DMS 273 treated with DMSO at 0.1 percent for 48 hours (cell line): ENCODE data around the gene AARS1.
A peak's percentile ranks its signal among the peaks of the same experiment; 100 is the strongest.
"Not testable (repeated sequence)": the region's sequence is repeated elsewhere in the genome, so short reads cannot be mapped to it uniquely, and the experiment has no call there.

ENCODE experiments used
- DNase-seq: peaks from one replicate; lab custom pipeline; 2025; lab: John Stamatoyannopoulos, UW

The AARS1 gene

DNA sequence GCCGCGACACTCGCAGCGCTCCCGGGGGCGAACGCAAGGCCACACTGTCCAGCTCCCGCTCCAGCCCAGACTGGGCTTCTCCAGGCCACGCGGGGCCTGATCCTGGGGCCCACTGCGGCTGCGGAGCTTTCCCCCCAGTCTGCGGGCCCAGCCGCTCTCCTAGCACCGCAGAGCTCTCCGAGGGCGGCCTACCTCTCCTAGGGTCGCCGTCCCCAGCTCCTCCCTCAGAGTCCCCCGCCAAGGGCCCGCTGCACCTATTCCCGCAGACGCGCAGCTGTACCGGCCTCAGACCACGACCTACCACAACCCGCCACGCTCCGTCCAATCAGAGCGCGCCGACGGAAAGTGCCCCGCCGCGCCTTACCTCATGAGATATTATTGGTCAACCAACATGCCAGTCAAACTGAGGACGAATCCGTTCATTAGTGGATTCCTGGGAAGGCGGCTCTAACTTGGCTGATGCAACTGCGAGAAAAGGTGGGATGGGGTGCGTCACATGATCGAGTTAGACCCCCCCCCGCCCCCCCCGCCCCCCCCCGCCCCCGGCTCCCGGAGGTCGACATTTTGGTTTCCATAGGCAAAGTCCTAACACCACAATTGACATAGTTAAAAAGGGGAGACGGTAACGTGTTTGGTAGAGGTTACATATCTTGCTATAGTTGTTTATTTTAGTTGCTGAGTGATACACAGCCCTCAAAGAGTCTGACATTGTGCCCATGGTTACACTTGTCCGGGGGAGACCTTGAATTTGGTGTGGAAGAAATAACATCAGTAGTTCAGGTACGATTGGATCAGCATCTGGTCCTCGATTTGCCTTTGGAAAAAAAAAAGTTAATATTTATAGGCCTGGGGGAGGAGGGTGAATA lies at the start of gene AARS1:
AARS1 (minus strand) TSS at position 278 of the 866 bp plus-strand sequence. CDS start 6,743 bp downstream, outside the sequence.
- peak; percentile 98 for DNase-seq

DNA sequence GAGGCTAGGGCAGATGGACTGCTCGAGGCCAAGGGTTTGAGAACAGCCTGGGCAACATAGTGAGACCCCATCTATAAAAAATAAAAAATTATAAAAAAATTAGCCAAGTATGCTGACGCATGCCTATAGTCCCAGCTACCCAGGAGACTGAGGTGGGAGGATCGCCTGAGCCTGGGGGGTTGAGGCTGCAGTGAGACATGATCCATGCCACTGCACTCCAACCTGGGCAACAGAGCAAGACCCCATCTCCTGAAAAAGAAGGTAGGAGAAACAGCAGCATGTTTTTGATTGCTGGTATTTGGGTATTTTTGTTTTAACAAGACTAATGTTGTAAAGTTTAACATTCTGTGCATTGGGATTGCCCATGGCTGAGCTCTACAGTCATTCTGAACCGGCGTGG lies 48.5 kb upstream of the AARS1 start:
- DNase-seq = no peak

DNA sequence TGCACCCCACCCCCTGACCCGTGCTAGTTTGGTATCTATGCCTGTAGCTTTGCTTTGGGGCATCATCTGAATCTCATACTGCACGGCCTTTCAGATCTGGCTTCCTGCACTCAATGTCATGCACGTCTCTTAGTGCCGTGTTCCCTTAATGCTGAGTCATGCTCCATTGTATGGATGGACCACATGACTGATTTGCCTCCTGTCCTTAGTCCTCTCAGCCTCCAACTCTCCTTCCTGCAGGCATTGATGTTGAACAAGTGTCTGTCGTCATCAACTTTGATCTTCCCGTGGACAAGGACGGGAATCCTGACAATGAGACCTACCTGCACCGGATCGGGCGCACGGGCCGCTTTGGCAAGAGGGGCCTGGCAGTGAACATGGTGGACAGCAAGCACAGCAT lies 43.4 kb upstream of the AARS1 start:
- not testable (repeated sequence) for DNase-seq

- DNase-seq = no peak
These were observed 42.5 kb upstream of the AARS1 start for GRCh38 chr16:70331588-70332358.

DNA sequence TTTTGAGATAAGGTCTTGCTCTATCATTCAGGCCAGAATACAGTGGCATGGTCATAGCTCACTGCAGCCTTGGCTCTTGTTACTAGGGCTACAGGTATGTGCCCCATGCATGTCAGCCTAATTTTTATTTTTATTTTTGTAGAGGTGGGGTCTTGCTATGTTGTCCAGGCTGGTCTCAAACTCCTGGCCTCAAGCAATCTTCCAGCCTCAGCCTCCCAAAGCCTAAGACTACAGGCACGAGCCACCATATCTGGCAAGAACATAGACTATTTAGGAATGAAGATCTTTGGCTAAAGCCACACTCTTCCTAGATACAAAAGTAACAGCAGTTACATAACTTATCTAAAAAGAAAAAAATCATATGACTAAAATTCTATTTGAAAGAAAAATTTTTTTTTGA lies 41.8 kb upstream of the AARS1 start:
- no peak for DNase-seq

GRCh38 chr16:70324998-70325747 lies 35.9 kb upstream of the AARS1 start:
- no peak for DNase-seq

DNA sequence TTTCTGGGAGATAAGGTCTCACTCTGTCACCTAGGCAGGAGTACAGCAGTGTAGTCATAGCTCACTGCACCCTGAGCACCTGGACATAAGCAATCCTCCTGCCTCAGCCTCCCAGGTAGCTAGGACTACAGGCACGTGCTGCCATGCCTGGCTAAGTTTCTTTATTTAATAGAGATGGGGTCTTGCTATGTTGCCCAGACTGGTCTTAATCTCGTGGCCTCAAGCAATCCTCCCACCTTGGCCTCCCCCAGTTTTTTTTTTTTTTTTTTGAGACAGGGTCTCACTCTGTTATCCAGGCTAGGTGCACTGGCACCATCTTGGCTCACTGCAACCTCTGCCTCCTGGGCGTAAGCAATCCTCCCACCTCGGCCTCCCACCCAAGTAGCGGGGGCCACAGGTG lies 30.8 kb upstream of the AARS1 start:
- no peak for DNase-seq

DNA sequence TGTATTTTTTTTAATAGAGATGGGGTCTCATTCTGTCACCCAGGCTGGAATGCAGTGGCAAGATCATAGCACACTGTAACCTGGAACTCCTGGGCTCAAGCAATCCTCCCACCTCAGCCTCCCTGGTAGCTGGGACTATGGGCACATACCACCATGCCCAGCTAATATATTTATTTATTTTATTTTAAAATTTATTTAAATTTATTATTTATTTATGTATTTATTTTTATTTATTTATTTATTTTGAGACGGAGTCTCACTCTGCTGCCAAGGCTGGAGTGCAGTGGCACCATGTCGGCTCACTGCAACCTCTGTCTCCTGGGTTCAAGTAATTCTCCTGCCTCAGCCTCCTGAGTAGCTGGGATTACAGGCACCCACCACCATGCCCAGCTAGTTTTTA lies 18.4 kb upstream of the AARS1 start:
- DNase-seq = not testable (repeated sequence)

DNA sequence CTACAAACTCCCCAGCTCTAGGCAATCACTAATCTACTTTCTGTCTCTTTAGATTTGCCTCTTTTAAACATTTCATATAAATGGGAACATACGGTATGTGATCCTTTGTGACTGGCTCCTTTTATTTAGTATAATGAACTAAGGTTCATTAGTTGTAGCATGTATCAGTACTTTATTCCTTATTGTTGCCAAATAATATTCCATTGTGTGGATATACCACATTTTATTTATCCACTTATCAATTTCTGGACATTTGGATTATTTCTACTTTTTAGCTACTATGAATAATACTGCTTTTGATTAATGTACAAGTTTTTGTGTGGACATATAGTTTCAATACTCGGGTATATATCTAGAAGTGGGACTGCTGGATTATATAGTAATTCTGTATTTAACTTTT lies 17.6 kb upstream of the AARS1 start:
- DNase-seq = no peak

DNA sequence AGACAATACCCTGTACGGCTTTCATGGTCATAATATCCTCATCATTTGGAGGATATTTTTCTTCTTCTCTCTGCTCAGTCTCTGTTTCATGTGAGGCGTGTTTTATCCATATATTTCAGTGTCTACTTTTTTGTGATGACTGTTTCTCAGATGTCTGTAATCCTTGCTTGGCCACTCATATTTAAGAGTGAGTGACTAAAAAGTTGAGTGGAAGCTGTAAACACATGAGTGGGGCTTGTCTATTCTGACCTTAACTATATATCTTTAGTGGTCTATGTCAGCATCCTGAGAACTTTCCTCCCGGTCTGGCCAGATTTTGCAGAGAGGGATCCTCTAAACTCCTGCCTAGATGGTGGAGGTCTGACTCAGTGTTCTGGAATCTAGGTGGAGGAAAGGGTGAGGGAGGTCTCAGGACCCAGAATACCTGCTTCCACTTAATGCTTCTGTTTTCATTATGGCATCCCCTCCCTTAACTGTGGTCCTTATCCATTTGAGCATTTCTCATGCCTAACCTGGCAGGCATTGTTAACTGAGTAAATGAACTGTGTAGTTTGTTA lies 15.7 kb upstream of the AARS1 start:
- DNase-seq = no peak

- DNase-seq = no peak
These were observed 13.4 kb upstream of the AARS1 start for GRCh38 chr16:70302745-70303144.

DNA sequence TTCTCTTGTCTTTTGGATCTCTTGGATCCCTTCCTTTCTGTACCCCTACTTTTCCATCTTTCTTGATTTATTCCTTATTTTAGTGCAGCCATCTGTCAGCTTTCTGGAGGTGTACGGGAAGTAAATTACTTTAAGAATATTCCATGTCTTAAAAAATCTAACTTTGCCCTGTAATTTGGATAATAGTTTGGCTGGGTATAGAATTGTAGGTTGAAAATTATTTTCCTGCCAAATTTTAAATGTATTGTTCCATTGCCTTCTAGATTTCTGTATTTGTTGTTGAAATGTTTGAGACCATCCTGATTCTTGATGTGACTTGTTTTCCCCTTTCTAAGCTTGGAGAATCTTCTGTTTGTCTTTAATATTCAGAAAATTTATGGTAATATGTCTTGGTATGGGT lies 11.8 kb upstream of the AARS1 start:
- DNase-seq = no peak

DNA sequence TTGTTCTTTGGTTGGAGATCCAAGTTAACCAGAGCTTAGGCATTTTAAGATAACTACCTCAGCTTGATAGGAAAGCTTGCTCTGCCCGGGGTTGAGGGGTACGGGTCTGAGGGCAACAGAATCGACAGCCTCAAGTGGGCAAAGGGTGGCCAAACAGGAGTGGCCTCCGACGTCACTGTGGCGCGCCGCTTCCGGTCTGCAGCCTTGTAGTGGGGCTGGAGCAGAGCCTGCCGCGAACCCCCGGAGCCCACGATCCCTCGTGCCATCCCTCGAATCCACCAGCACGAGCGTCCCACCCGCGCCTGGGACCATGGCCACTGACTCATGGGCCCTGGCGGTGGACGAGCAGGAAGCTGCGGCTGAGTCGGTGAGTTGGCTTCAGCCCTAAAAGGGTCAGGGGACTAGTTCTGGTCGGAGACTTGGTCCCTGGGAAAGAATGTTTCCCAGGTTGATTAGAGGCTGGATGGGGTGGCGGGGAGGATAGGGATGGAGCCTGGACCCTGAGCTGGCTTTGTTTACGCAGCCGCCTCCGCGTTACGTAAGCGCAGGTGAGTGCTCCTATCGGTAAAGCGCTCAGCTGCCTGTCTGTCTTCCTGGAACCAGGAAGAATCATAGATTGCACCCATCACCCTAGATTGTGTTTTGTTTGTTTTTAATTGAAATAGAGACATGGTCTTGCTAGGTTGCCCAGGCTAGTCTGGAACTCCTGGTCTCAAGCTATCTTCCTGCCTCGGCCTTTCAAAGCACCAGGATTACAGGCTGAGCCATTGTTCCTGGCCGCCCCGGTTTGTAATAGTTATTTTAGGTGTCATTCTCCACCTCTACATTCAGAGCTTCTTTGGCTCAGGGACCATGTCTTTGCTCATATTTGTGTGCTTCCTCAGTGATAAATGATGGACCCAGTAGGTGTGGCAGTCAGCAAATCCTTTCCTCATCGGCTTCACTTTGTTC lies 10.0 kb upstream of the AARS1 start, which contains the start of gene DDX19B:
DDX19B (plus strand) TSS at position 199 of the 951 bp plus-strand sequence; CDS start at position 311, 112 bp downstream.
- DNase-seq = no peak

DNA sequence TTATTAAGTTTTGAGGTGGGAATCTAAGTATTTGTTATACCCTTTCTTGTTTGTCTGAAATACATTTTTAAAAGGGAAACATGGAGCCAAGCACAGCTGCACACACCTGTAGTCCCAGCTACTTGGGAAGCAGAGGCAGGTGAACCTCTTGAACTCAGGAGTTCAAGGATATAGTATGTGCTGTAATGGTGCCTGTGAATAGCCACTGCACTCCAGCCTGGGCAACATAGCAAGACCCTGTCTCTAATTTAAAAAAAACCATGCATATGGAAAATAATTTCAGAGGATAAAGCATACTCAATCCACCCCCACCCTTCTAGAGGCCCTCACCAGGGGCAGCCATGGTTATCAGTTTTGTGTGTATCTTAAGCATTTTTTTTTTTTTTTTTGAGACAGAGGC lies 6.3 kb upstream of the AARS1 start:
- DNase-seq = no peak

DNA sequence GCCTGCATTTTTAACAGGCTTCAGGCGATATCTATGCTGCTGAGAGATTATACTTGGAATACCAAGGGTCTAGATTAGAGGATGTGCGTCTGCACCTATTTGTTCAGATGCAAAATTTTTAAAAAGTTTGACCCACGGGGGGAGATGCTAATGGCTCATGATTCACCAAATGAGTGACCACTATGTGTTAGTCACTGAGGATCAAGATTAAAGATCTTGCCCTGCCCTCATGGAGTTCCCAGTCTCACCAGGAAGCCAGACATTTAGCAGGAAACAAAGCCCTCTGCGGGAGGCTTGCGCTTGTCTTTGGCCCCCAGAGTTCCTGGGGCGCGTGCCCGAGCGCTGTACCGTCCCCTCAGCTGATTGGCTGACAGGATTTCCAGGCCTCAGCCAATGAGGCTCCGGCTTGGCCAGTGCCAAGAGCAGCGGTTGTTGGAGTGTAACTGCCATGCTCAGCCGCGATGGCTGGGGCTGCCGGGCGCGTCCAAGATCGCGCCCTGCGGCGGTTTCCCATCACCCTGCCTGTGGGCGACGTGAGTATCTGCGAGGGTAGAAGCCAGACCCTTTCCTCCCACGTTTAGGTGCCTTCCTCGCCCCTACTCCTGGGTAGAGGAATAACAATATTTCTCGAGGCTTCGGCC lies 5.2 kb upstream of the AARS1 start:
- no peak for DNase-seq

GRCh38 chr16:70292148-70292547 lies 2.8 kb upstream of the AARS1 start:
- DNase-seq = not testable (repeated sequence)

DNA sequence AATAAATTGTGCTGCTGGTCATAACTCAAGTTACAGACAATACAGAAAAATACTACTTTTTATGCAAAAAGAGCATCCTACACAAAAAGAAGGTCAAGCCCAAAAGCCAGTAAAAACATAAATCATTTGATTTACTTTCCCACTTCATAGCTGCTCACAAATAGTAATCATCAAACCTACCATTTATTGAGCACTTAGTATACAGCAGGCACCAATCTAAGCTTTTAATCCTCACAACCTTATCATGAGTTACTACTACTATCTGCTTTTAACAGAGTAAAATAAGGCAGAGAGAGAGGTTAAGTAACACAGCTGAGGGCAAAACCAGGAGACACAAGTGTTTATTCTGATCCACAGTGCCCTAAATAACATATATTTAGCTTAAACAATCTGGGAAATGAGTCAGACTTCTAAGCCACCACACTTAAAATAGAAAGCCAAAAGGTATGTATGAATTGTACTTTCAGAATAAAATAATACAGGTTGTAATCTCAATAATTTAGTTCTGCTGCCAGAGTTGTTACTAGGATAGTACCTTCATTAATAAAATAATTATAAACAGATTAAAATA lies 1.7 kb upstream of the AARS1 start:
- no peak for DNase-seq

DNA sequence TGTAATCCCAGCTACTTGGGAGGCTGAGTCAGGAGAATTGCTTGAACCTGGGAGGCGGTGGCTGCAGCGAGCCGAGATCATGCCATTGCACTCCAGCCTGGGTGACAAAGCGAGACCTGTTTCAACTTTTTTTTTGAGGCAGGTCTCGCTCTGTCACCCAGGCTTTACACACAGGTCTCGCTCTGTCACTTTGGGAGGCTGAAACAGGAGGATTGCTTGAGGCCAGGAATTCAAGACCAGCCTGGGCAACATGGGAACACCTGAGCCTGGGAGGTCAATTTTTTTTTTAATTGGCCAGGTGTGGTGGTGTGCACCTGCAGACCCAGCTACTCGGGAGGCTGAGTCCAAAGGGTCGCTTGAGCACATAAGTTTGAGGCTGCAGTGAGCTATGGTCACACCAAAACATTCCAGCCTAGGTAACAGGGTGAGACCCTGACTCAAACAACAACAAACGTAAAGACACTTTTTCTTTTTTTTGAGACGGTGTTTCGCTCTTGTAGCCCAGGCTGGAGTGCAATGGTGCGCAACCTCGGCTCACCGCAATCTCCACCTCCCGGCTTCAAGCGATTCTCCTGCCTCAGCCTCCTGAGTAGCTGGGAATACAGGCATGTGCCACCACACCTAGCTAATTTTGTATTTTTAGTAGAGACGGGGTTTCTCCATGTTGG lies 1.9 kb downstream of the AARS1 start:
- not testable (repeated sequence) for DNase-seq

DNA sequence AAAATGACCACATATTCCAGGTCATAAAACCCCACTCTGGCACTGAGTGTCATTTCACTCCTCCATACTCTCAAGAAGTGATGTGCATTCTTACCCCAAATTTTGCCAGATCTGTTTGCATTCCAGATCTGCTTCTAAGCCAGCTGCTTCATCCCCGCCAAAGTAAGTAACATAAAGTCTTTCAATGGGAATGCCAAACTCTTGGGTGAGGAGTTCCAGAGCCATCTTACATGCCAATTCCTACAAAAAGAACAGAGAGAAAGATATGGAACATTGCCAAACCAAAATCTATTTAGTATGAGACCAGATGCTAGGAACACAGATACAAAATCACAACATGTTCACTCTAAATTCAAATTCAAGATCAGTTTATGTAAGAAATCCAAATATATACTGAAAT lies 12.9 kb downstream of the AARS1 start:
- no peak for DNase-seq
